GM23338 (cell line): ENCODE data around the gene IPPK. TPM values are rescaled to one million over a fixed set of nuclear protein-coding genes. Genes with fewer than 3 reads are reported as not detected.

Source experiments
- ATAC-seq: fragments of 200-7000 bp; cut with Tn5 transposase; 3 replicates; pipeline ENCODE4 v1.9.1; 2020
- DNase-seq: peaks from one replicate; pipeline ENCODE4 v3.0.0-alpha.2; 2015; ENCODE audit warnings: low spot score
- H2AFZ ChIP-seq: fragments of 200-600 bp; sonication (generic); 2 replicates; pipeline ENCODE4 v1.8.0; 2016; ENCODE audit warnings: antibody characterized with exemption, mild to moderate bottlenecking, moderate library complexity
- H3F3A ChIP-seq: fragments of 200-600 bp; sonication (generic); replicated peaks from 2 replicates; pipeline ENCODE4 v1.8.0; 2017; ENCODE audit warnings: antibody characterized with exemption, mixed run types, low read depth
- H3K27ac ChIP-seq: fragments of 200-600 bp; sonication (generic); 2 replicates; pipeline ENCODE4 v1.6.1; 2016; ENCODE audit warnings: low read depth
- H3K27me3 ChIP-seq: fragments of 200-600 bp; sonication (generic); 2 replicates; pipeline ENCODE4 v1.8.0; 2016; ENCODE audit warnings: mild to moderate bottlenecking, mixed run types, moderate library complexity; ENCODE audit not compliant: insufficient read depth
- H3K36me3 ChIP-seq: fragments of 200-600 bp; sonication (generic); 2 replicates; pipeline ENCODE4 v1.8.0; 2016; ENCODE audit warnings: mild to moderate bottlenecking; ENCODE audit not compliant: insufficient read depth
- H3K4me1 ChIP-seq: fragments of 200-600 bp; sonication (generic); 2 replicates; pipeline ENCODE4 v1.8.0; 2016; ENCODE audit warnings: mild to moderate bottlenecking, moderate library complexity; ENCODE audit not compliant: insufficient read depth
- H3K4me2 ChIP-seq: fragments of 200-600 bp; sonication (generic); 2 replicates; pipeline ENCODE4 v1.7.1; 2017; ENCODE audit warnings: mixed run types
- H3K4me3 ChIP-seq: fragments of 200-600 bp; sonication (generic); 2 replicates; pipeline ENCODE4 v1.6.1; 2016; ENCODE audit warnings: mixed run types
- H3K79me2 ChIP-seq: fragments of 200-600 bp; sonication (generic); replicated peaks from 2 replicates; pipeline ENCODE4 v1.8.0; 2017; ENCODE audit warnings: mild to moderate bottlenecking; ENCODE audit not compliant: insufficient read depth
- H3K9me2 ChIP-seq: fragments of 200-600 bp; sonication (generic); 2 replicates; pipeline ENCODE4 v1.8.0; 2017; ENCODE audit not compliant: insufficient read depth
- H4K20me1 ChIP-seq: fragments of 200-600 bp; sonication (generic); replicated peaks from 2 replicates; pipeline ENCODE4 v1.8.0; 2017; ENCODE audit warnings: mild to moderate bottlenecking; ENCODE audit not compliant: insufficient read depth
- H3K27ac Mint-ChIP-seq: 2 replicates; pipeline ENCODE4 v1.8.0; 2020; ENCODE audit warnings: inconsistent platforms, mild to moderate bottlenecking, moderate library complexity, mixed read lengths
- H3K27me3 Mint-ChIP-seq: 3 replicates; pipeline ENCODE4 v1.8.0; 2022; ENCODE audit warnings: low read depth, mild to moderate bottlenecking, moderate library complexity, mixed read lengths, inconsistent platforms; ENCODE audit not compliant: insufficient read depth, poor library complexity
- H3K36me3 Mint-ChIP-seq: 3 replicates; pipeline ENCODE4 v1.8.0; 2021; ENCODE audit warnings: low read depth, mild to moderate bottlenecking, inconsistent platforms, moderate library complexity, mixed read lengths
- H3K4me1 Mint-ChIP-seq: 3 replicates; pipeline ENCODE4 v1.8.0; 2020; ENCODE audit warnings: mild to moderate bottlenecking, inconsistent platforms, mixed read lengths
- H3K4me3 Mint-ChIP-seq: 3 replicates; pipeline ENCODE4 v1.8.0; 2021; ENCODE audit warnings: moderate library complexity, mild to moderate bottlenecking, inconsistent platforms, mixed read lengths
- H3K9me3 Mint-ChIP-seq: 3 replicates; pipeline ENCODE4 v1.8.0; 2020; ENCODE audit warnings: moderate library complexity, mild to moderate bottlenecking, inconsistent platforms, mixed read lengths
- CREB1 ChIP-seq: fragments of 250-450 bp; sonication (Bioruptor Pico); IDR thresholded peaks from 2 replicates; pipeline ENCODE4 v1.5.0; 2020; ENCODE audit warnings: low read depth, mild to moderate bottlenecking, moderate library complexity
- EZH2 ChIP-seq: fragments of 200-600 bp; sonication (generic); IDR thresholded peaks from one replicate; pipeline ENCODE4 v1.8.0; 2017; ENCODE audit warnings: antibody characterized with exemption, mild to moderate bottlenecking, low read depth; ENCODE audit not compliant: unreplicated experiment
- EZH2phosphoT487 ChIP-seq: fragments of 200-600 bp; sonication (generic); IDR thresholded peaks from one replicate; pipeline ENCODE4 v1.8.1; 2018; ENCODE audit warnings: antibody characterized with exemption; ENCODE audit not compliant: unreplicated experiment
- JUNB ChIP-seq: IDR thresholded peaks from one replicate; pipeline ENCODE4 v1.6.1; 2016; ENCODE audit warnings: antibody characterized with exemption; ENCODE audit not compliant: unreplicated experiment
- NANOG ChIP-seq: IDR thresholded peaks from 2 replicates; pipeline ENCODE4 v1.6.1; 2016; ENCODE audit warnings: antibody characterized with exemption, borderline replicate concordance
- POLR2AphosphoS5 ChIP-seq: IDR thresholded peaks from 2 replicates; pipeline ENCODE4 v1.6.1; 2016; ENCODE audit warnings: antibody characterized with exemption, low read depth
- STAT1 ChIP-seq: IDR thresholded peaks from one replicate; pipeline ENCODE4 v1.6.1; 2016; ENCODE audit warnings: antibody characterized with exemption; ENCODE audit not compliant: unreplicated experiment
- ZNF114 ChIP-seq: fragments of 250-450 bp; sonication (Bioruptor Pico); IDR thresholded peaks from 2 replicates; pipeline ENCODE4 v1.5.0; 2020; ENCODE audit warnings: mild to moderate bottlenecking, moderate library complexity
- ZNF331 ChIP-seq: fragments of 250-450 bp; sonication (Bioruptor Pico); IDR thresholded peaks from 2 replicates; pipeline ENCODE4 v1.5.0; 2020; ENCODE audit warnings: low read depth, mild to moderate bottlenecking, moderate library complexity
- polyA plus RNA-seq: library from polyadenylated mRNA; unstranded; fragments of >200 nt; fragmentation: Nextera tagmentation; extraction: Ambion mirVana; gene quantifications from 2 replicates; pipeline ENCODE4 v1.2.1, GENCODE V29; 2016
- total RNA-seq: library from RNA; depleted of rRNA; stranded (reverse); fragments of >200 nt; shearing (Covaris generic); gene quantifications from 2 replicates; pipeline ENCODE4 v1.2.3, GENCODE V29; 2014
- TF ChIP-seq, protein P1 (sequence below), 2 experiments: fragments of 200-600 bp in 1 of 2; sonication (generic) in 1 of 2; conservative IDR thresholded peaks; 2 replicates each; pipeline versions ENCODE4 v1.5.1 to v1.6.1; 2016 to 2017; ENCODE audit warnings: antibody characterized with exemption in 2 of 2, low read depth in 2 of 2, mild to moderate bottlenecking in 2 of 2, moderate library complexity in 1 of 2
- TF ChIP-seq, protein P2 (sequence below): IDR thresholded peaks from 2 replicates; pipeline ENCODE4 v1.6.1; 2016; ENCODE audit warnings: antibody characterized with exemption
- TF ChIP-seq, protein P3 (sequence below): IDR thresholded peaks from one replicate; pipeline ENCODE4 v1.6.1; 2018; ENCODE audit warnings: antibody characterized with exemption; ENCODE audit not compliant: unreplicated experiment

The IPPK gene
- total and polyA plus RNA-seq, 2 experiments from 2014 or later, result 6.5 to 17.5 TPM

DNA sequence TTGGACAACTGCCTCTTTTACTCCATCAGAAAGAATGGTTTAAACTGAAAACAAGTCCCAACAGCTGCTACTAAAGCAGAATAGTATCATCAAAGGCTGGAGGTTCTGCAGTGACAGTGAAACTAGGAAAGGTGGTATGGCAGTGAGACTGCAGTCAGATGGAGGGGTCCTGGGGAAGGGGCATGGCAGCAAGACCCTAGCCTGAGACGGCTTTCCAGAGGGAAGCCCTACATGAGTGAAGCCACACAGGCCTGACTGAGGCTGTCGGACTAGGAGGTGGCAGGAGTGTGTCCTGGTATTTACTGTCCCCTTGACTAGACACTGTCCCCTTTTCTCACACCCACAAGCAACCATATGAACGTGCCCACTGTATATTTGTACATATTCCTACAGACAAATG, 40.4 kb upstream of the IPPK start (continued):
- no peak for TF ChIP-seq STAT1
- no peak for TF ChIP-seq ZNF114 (CRISPR knock-in tag)
- TF ChIP-seq JUNB, result no peak
- TF ChIP-seq, protein P1, sequence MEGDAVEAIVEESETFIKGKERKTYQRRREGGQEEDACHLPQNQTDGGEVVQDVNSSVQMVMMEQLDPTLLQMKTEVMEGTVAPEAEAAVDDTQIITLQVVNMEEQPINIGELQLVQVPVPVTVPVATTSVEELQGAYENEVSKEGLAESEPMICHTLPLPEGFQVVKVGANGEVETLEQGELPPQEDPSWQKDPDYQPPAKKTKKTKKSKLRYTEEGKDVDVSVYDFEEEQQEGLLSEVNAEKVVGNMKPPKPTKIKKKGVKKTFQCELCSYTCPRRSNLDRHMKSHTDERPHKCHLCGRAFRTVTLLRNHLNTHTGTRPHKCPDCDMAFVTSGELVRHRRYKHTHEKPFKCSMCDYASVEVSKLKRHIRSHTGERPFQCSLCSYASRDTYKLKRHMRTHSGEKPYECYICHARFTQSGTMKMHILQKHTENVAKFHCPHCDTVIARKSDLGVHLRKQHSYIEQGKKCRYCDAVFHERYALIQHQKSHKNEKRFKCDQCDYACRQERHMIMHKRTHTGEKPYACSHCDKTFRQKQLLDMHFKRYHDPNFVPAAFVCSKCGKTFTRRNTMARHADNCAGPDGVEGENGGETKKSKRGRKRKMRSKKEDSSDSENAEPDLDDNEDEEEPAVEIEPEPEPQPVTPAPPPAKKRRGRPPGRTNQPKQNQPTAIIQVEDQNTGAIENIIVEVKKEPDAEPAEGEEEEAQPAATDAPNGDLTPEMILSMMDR (conservative IDR thresholded peaks at IDR 0.05; ENCODE audit: low read depth in 2 of 2), result no peak
- TF ChIP-seq NANOG, result no peak
- TF ChIP-seq ZNF331, result no peak
- TF ChIP-seq, protein P2, sequence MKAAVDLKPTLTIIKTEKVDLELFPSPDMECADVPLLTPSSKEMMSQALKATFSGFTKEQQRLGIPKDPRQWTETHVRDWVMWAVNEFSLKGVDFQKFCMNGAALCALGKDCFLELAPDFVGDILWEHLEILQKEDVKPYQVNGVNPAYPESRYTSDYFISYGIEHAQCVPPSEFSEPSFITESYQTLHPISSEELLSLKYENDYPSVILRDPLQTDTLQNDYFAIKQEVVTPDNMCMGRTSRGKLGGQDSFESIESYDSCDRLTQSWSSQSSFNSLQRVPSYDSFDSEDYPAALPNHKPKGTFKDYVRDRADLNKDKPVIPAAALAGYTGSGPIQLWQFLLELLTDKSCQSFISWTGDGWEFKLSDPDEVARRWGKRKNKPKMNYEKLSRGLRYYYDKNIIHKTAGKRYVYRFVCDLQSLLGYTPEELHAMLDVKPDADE, result no peak
- no peak for TF ChIP-seq POLR2AphosphoS5
- TF ChIP-seq EZH2phosphoT487, result no peak

DNA sequence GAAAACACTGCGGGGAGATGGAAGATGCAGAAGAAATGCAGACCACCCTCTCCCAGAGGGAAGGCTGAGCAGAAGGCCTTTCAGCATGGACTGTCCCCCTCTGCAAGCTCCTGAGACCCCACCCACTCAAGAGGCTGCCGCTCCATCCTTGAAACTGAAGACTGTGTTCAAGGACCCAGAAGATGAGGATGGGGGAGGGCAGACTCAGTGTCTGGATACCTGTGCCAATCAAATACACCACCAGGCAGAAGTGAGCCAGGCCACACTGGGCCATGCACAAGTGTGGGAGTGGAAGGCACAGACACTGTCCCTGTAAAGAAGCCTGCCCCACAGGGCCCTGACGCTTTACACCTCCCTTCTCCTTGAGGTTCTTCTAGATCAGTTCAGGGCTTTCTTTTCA, 40.0 kb upstream of the IPPK start:
- H3K27ac Mint-ChIP-seq, result no peak overlapping the region
- H3K9me2 ChIP-seq, result no peaks in the 10 kb centered on the region
- peaks cover 14% of the 10 kb centered on the region; the same call in 1 of the 2 replicates for H3K36me3 ChIP-seq
- H3K27me3 Mint-ChIP-seq, result no peaks in the 10 kb centered on the region
- no peaks in the 10 kb centered on the region for H3F3A ChIP-seq
- H3K4me1 Mint-ChIP-seq, result no peaks in the 10 kb centered on the region; the same call in 2 of the 3 replicates
- no peaks in the 10 kb centered on the region for H3K27me3 ChIP-seq
- H4K20me1 ChIP-seq, result no peaks in the 10 kb centered on the region; the same call in 1 of the 2 replicates
- no peak for DNase-seq
- ATAC-seq, result no peak
- no peak overlapping the region for H2AFZ ChIP-seq
- H3K27ac ChIP-seq, result no peak overlapping the region
- H3K36me3 Mint-ChIP-seq, result peaks cover 28% of the 10 kb centered on the region
- H3K79me2 ChIP-seq, result no peaks in the 10 kb centered on the region
- no peak overlapping the region for H3K4me3 Mint-ChIP-seq
- no peaks in the 10 kb centered on the region for H3K9me3 Mint-ChIP-seq
- no peaks in the 10 kb centered on the region for H3K4me1 ChIP-seq
- no peak overlapping the region for H3K4me3 ChIP-seq
- H3K4me2 ChIP-seq, result no peak overlapping the region
- TF ChIP-seq, protein P1 (conservative IDR thresholded peaks at IDR 0.05; ENCODE audit: low read depth in 2 of 2), result no peak
- TF ChIP-seq JUNB, result no peak
- TF ChIP-seq, protein P2, result no peak
- no peak for TF ChIP-seq CREB1
- TF ChIP-seq, protein P3, sequence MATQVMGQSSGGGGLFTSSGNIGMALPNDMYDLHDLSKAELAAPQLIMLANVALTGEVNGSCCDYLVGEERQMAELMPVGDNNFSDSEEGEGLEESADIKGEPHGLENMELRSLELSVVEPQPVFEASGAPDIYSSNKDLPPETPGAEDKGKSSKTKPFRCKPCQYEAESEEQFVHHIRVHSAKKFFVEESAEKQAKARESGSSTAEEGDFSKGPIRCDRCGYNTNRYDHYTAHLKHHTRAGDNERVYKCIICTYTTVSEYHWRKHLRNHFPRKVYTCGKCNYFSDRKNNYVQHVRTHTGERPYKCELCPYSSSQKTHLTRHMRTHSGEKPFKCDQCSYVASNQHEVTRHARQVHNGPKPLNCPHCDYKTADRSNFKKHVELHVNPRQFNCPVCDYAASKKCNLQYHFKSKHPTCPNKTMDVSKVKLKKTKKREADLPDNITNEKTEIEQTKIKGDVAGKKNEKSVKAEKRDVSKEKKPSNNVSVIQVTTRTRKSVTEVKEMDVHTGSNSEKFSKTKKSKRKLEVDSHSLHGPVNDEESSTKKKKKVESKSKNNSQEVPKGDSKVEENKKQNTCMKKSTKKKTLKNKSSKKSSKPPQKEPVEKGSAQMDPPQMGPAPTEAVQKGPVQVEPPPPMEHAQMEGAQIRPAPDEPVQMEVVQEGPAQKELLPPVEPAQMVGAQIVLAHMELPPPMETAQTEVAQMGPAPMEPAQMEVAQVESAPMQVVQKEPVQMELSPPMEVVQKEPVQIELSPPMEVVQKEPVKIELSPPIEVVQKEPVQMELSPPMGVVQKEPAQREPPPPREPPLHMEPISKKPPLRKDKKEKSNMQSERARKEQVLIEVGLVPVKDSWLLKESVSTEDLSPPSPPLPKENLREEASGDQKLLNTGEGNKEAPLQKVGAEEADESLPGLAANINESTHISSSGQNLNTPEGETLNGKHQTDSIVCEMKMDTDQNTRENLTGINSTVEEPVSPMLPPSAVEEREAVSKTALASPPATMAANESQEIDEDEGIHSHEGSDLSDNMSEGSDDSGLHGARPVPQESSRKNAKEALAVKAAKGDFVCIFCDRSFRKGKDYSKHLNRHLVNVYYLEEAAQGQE, result no peak
- no peak for TF ChIP-seq NANOG
- TF ChIP-seq ZNF331, result no peak
- no peak for TF ChIP-seq POLR2AphosphoS5
- no peak for TF ChIP-seq EZH2phosphoT487
- TF ChIP-seq EZH2, result no peak
